HEK293 (cell line): ENCODE measurements around the gene PPP5C.

Source experiments
- CTCF ChIA-PET: fragments of 350-600 bp; formaldehyde crosslinking; extraction: SDS; loops from one replicate; lab custom pipeline; 2021; ENCODE audit warnings: antibody characterized with exemption; lab: Yijun Ruan, JAX
- POLR2A ChIA-PET: fragments of 300-600 bp; formaldehyde crosslinking; extraction: SDS; loops from one replicate; lab custom pipeline; 2020; ENCODE audit warnings: antibody characterized with exemption, inconsistent platforms; lab: Yijun Ruan, JAX
- H3K27ac ChIP-seq: fragments of 200-500 bp; sonication (Bioruptor generic); 2 replicates; pipeline ENCODE4 v1.5.1; 2014; ENCODE audit warnings: low read depth, low read length, control low read depth, inconsistent platforms; ENCODE audit errors: extremely low read depth
- H3K36me3 ChIP-seq, 2 experiments: fragments of 200-500 bp in 1 of 2; sonication (Bioruptor generic) in 1 of 2; 1 replicate in 1 of 2; 2 replicates in 1 of 2; pipeline ENCODE4 v1.5.1; 2014 to 2017; ENCODE audit warnings: inconsistent platforms in 2 of 2, low read length in 2 of 2; ENCODE audit not compliant: control insufficient read depth in 2 of 2, insufficient read depth in 1 of 2
- H3K4me1 ChIP-seq: fragments of 200-500 bp; sonication (Bioruptor generic); 2 replicates; pipeline ENCODE4 v1.5.1; 2014; ENCODE audit warnings: mild to moderate bottlenecking, low read length, inconsistent platforms; ENCODE audit not compliant: control insufficient read depth, insufficient read depth
- H3K4me3 ChIP-seq: 2 replicates; pipeline ENCODE4 v1.5.1; 2011; ENCODE audit warnings: low read depth, mild to moderate bottlenecking, control low read depth, low read length, moderate library complexity
- H3K9me3 ChIP-seq: fragments of 200-500 bp; sonication (Bioruptor generic); 2 replicates; pipeline ENCODE4 v1.5.1; 2014; ENCODE audit warnings: low read depth, low read length, inconsistent platforms; ENCODE audit not compliant: control insufficient read depth, insufficient read depth
- BCL11B ChIP-seq: fragments of 450-650 bp; formaldehyde crosslinking; IDR thresholded peaks from 2 replicates; pipeline ENCODE4 v1.5.1; 2016; ENCODE audit warnings: low read depth, missing biosample characterization, missing genetic modification characterization
- EGR2 ChIP-seq: fragments of 450-650 bp; formaldehyde crosslinking; IDR thresholded peaks from 2 replicates; pipeline ENCODE4 v1.5.1; 2016; ENCODE audit warnings: low read depth, missing biosample characterization, missing genetic modification characterization
- GLIS1 ChIP-seq: fragments of 450-650 bp; formaldehyde crosslinking; IDR thresholded peaks from 2 replicates; pipeline ENCODE4 v1.5.1; 2016; ENCODE audit warnings: missing biosample characterization, missing genetic modification characterization
- KLF10 ChIP-seq: fragments of 450-650 bp; IDR thresholded peaks from 2 replicates; pipeline ENCODE4 v1.5.1; 2018; ENCODE audit warnings: missing biosample characterization, mild to moderate bottlenecking, missing genetic modification characterization
- PRDM1 ChIP-seq: fragments of 450-650 bp; formaldehyde crosslinking; IDR thresholded peaks from 2 replicates; pipeline ENCODE4; 2016; ENCODE audit warnings: missing biosample characterization, missing genetic modification characterization
- SCRT1 ChIP-seq: fragments of 450-650 bp; formaldehyde crosslinking; IDR thresholded peaks from 2 replicates; pipeline ENCODE4 v1.5.1; 2016; ENCODE audit warnings: missing biosample characterization, missing genetic modification characterization, borderline replicate concordance
- SCRT2 ChIP-seq: fragments of 450-650 bp; formaldehyde crosslinking; IDR thresholded peaks from 2 replicates; pipeline ENCODE4 v1.5.1; 2016; ENCODE audit warnings: missing biosample characterization, missing genetic modification characterization
- ZBTB17 ChIP-seq: fragments of 450-650 bp; formaldehyde crosslinking; IDR thresholded peaks from 2 replicates; pipeline ENCODE4 v1.5.1; 2016; ENCODE audit warnings: missing biosample characterization, missing genetic modification characterization
- ZBTB20 ChIP-seq: fragments of 450-650 bp; formaldehyde crosslinking; IDR thresholded peaks from 2 replicates; pipeline ENCODE4 v1.5.1; 2016; ENCODE audit warnings: missing biosample characterization, missing genetic modification characterization
- ZIC2 ChIP-seq: fragments of 450-650 bp; formaldehyde crosslinking; IDR thresholded peaks from 2 replicates; pipeline ENCODE4 v1.5.1; 2016; ENCODE audit warnings: missing biosample characterization, missing genetic modification characterization
- ZNF157 ChIP-seq: fragments of 450-650 bp; formaldehyde crosslinking; IDR thresholded peaks from 2 replicates; pipeline ENCODE4 v1.5.1; 2016; ENCODE audit warnings: missing biosample characterization, missing genetic modification characterization
- ZNF19 ChIP-seq: fragments of 450-650 bp; formaldehyde crosslinking; IDR thresholded peaks from 2 replicates; pipeline ENCODE4; 2016; ENCODE audit warnings: missing biosample characterization, missing genetic modification characterization, low read depth
- ZNF214 ChIP-seq: fragments of 450-650 bp; formaldehyde crosslinking; IDR thresholded peaks from 2 replicates; pipeline ENCODE4 v1.5.1; 2017; ENCODE audit warnings: missing biosample characterization, mild to moderate bottlenecking, missing genetic modification characterization, borderline replicate concordance
- ZNF335 ChIP-seq: fragments of 450-650 bp; formaldehyde crosslinking; conservative IDR thresholded peaks from 2 replicates; pipeline ENCODE4 v1.5.1; 2016; ENCODE audit warnings: missing biosample characterization, missing genetic modification characterization
- ZNF513 ChIP-seq: fragments of 450-650 bp; IDR thresholded peaks from 2 replicates; pipeline ENCODE4 v1.5.1; 2018; ENCODE audit warnings: missing biosample characterization, missing genetic modification characterization
- ZNF571 ChIP-seq: fragments of 450-650 bp; formaldehyde crosslinking; IDR thresholded peaks from 2 replicates; pipeline ENCODE4 v1.5.0; 2017; ENCODE audit warnings: missing biosample characterization, missing genetic modification characterization
- ZNF600 ChIP-seq: fragments of 450-650 bp; formaldehyde crosslinking; IDR thresholded peaks from 2 replicates; pipeline ENCODE4 v1.5.1; 2016; ENCODE audit warnings: missing biosample characterization, missing genetic modification characterization
- ZNF677 ChIP-seq: fragments of 450-650 bp; IDR thresholded peaks from 2 replicates; pipeline ENCODE4 v1.5.0; 2018; ENCODE audit warnings: missing biosample characterization, mild to moderate bottlenecking, missing genetic modification characterization, moderate library complexity
- ZNF830 ChIP-seq: fragments of 450-650 bp; IDR thresholded peaks from 2 replicates; pipeline ENCODE4 v1.5.0; 2018; ENCODE audit warnings: missing biosample characterization, missing genetic modification characterization, low read depth, mild to moderate bottlenecking, moderate library complexity
- ZXDB ChIP-seq: fragments of 450-650 bp; formaldehyde crosslinking; IDR thresholded peaks from 2 replicates; pipeline ENCODE4 v1.5.1; 2016; ENCODE audit warnings: missing biosample characterization, missing genetic modification characterization
- TF ChIP-seq, protein P1 (sequence below): fragments of 450-650 bp; formaldehyde crosslinking; IDR thresholded peaks from 2 replicates; pipeline ENCODE4 v1.5.0; 2017; ENCODE audit warnings: missing biosample characterization, missing genetic modification characterization, borderline replicate concordance

The PPP5C gene

GRCh38 chr19:46299004-46299509 lies 47.8 kb upstream of the PPP5C start (continued):
- peak; percentile 61 for TF ChIP-seq ZBTB17 (tag by site-specific recombination)
- peak; percentile 73 for TF ChIP-seq ZNF335 (tag by site-specific recombination)
- peak; percentile 80 for TF ChIP-seq ZXDB (tag by site-specific recombination)
- no peak for TF ChIP-seq ZNF571
- peak; percentile 73 for TF ChIP-seq ZIC2 (tag by site-specific recombination)
- 0 out of 2 replicates have a peak, but pooled peaks have one; percentile 42 for TF ChIP-seq EGR2 (tag by site-specific recombination)
- TF ChIP-seq GLIS1 (tag by site-specific recombination): peak; percentile 86
- TF ChIP-seq ZNF600 (tag by site-specific recombination): peak; percentile 65; the same call in 1 of the 2 replicates
- peak; percentile 99 for TF ChIP-seq KLF10 (tag by site-specific recombination)
- no peak for TF ChIP-seq ZNF214 (tag by site-specific recombination)
- peak; percentile 12; the same call in 1 of the 2 replicates for TF ChIP-seq ZBTB20 (tag by site-specific recombination)
- TF ChIP-seq ZNF830 (tag by site-specific recombination): no peak
- no peak for TF ChIP-seq ZNF157 (tag by site-specific recombination)

DNA sequence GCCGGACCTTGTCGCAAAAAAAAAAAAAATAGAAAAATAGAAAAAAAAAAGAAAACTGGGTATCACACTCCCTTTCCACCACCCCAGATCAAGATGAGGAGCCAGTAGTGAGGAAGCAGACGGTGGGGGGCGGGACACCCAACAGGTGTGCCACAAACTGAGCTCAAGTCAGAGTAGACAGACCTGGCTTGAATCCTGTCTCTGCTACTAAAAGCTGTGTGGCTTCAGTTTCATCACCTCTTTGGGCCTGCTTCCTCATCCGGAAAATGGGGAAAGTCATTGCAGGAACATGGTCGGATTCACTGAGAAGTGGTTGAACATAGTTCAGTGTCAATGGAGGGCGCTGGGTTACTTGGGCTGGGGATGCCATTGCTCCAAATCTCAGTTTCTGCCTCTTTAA lies 47.2 kb upstream of the PPP5C start:
- POLR2A ChIA-PET: interaction anchor here (0.6 to 1.2 kb wide), 6 partner anchors 44 to 1250 kb away, joined by 3 to 8 read pairs (median 4); partner anchors contain the start of gene CCDC8
- TF ChIP-seq SCRT2 (peak; percentile 64; the same call in 1 of the 2 replicates), ZNF513 (no peak), SCRT1 (peak; percentile 56), ZBTB20 (tag by site-specific recombination) (no peak), ZNF19 (no peak), GLIS1 (tag by site-specific recombination) (no peak), ZNF677 (tag by site-specific recombination) (no peak), PRDM1 (tag by site-specific recombination) (0 out of 2 replicates have a peak, but pooled peaks have one; percentile 17)
- TF ChIP-seq, protein P1, sequence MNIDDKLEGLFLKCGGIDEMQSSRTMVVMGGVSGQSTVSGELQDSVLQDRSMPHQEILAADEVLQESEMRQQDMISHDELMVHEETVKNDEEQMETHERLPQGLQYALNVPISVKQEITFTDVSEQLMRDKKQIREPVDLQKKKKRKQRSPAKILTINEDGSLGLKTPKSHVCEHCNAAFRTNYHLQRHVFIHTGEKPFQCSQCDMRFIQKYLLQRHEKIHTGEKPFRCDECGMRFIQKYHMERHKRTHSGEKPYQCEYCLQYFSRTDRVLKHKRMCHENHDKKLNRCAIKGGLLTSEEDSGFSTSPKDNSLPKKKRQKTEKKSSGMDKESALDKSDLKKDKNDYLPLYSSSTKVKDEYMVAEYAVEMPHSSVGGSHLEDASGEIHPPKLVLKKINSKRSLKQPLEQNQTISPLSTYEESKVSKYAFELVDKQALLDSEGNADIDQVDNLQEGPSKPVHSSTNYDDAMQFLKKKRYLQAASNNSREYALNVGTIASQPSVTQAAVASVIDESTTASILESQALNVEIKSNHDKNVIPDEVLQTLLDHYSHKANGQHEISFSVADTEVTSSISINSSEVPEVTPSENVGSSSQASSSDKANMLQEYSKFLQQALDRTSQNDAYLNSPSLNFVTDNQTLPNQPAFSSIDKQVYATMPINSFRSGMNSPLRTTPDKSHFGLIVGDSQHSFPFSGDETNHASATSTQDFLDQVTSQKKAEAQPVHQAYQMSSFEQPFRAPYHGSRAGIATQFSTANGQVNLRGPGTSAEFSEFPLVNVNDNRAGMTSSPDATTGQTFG: no peak
- Histone ChIP-seq H3K4me1 (peaks cover 19% of the 10 kb centered on the region), H3K4me3 (no peak overlapping the region), H3K36me3 (no peaks in the 10 kb centered on the region), H3K27ac (no peak overlapping the region), H3K9me3 (no peaks in the 10 kb centered on the region)
- CTCF ChIA-PET: interaction anchor here (0.6 to 2.8 kb wide), 7 partner anchors 16 to 217 kb away, joined by 3 to 18 read pairs (median 4); no protein-coding TSS in a partner anchor

DNA sequence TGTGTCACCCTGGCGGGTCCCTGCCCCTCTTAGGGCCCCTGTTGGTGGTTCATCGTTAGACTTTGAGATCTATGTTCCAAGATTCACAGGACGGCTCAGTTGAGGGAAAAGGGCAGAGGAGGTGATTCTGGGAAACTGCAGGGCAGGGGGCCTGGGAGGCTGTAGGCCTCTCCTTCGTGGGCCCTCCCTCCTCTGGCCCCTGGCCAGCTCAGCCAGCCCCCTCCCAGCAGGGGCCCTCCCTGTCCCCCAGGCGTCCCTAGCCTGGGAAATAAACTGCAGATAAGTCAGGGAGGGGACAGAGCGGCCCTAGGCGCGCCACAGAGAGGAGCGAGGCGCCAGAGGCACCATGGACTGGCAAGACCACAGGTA lies 43.6 kb upstream of the PPP5C start:
- POLR2A ChIA-PET: no interaction called here
- TF ChIP-seq ZIC2 (tag by site-specific recombination) (peak; percentile 79), BCL11B (no peak)
- no peaks in the 10 kb centered on the region for H3K9me3 ChIP-seq
- CTCF ChIA-PET: no interaction called here
- H3K36me3 ChIP-seq: no peaks in the 10 kb centered on the region
- no peak overlapping the region for H3K4me3 ChIP-seq
- H3K4me1 ChIP-seq: peaks cover 17% of the 10 kb centered on the region
- no peak overlapping the region for H3K27ac ChIP-seq
